H1 (cell line): ENCODE measurements around the gene DPM2. TPM values are rescaled to one million over a fixed set of nuclear protein-coding genes. Genes with fewer than 3 reads are reported as not detected.

ENCODE experiments used
- BRCA1 ChIP-seq: IDR thresholded peaks from 2 replicates; pipeline ENCODE4 v1.6.1; 2012; ENCODE audit warnings: low read depth, low read length, improper control_type of control experiment
- CBX8 ChIP-seq: fragments of 300-800, 300-1000 bp; sonication (generic); IDR thresholded peaks from 2 replicates; pipeline ENCODE4 v1.7.1; 2016; ENCODE audit warnings: low read depth, low read length, borderline replicate concordance
- CHD2 ChIP-seq: IDR thresholded peaks from 2 replicates; pipeline ENCODE4 v1.6.1; 2012; ENCODE audit warnings: low read length, improper control_type of control experiment
- CREB1 ChIP-seq: IDR thresholded peaks from 2 replicates; pipeline ENCODE4 v1.6.1; 2012; ENCODE audit warnings: inconsistent platforms
- CTBP2 ChIP-seq: IDR thresholded peaks from 2 replicates; pipeline ENCODE4 v1.7.0; 2011; ENCODE audit warnings: borderline replicate concordance, mild to moderate bottlenecking, moderate library complexity, mixed read lengths, low read length; ENCODE audit not compliant: insufficient read depth, insufficient read length
- E2F6 ChIP-seq: IDR thresholded peaks from 2 replicates; pipeline ENCODE4 v1.6.1; 2012; ENCODE audit warnings: inconsistent platforms
- EGR1 ChIP-seq: IDR thresholded peaks from 2 replicates; pipeline ENCODE4 v1.6.1; 2011; ENCODE audit warnings: low read depth, low read length, borderline replicate concordance
- JUN ChIP-seq: IDR thresholded peaks from 2 replicates; pipeline ENCODE4 v1.6.1; 2011; ENCODE audit warnings: low read depth, mild to moderate bottlenecking, improper control_type of control experiment, low read length
- JUND ChIP-seq: IDR thresholded peaks from 2 replicates; pipeline ENCODE4 v1.6.1; 2011; ENCODE audit warnings: mild to moderate bottlenecking, improper control_type of control experiment, low read length
- MAFK ChIP-seq: IDR thresholded peaks from 2 replicates; pipeline ENCODE4 v1.6.1; 2012; ENCODE audit warnings: low read depth, mild to moderate bottlenecking, improper control_type of control experiment, low read length
- NRF1 ChIP-seq: IDR thresholded peaks from 2 replicates; pipeline ENCODE4 v1.6.1; 2011; ENCODE audit warnings: mild to moderate bottlenecking, low read depth, low read length, improper control_type of control experiment
- PHF8 ChIP-seq: fragments of 200-600 bp; sonication (generic); conservative IDR thresholded peaks from 2 replicates; pipeline ENCODE4 v1.7.1; 2012; ENCODE audit warnings: low read depth, mild to moderate bottlenecking, inconsistent platforms, low read length, moderate library complexity
- POLR2AphosphoS5 ChIP-seq: IDR thresholded peaks from 2 replicates; pipeline ENCODE4 v1.6.1; 2011; ENCODE audit warnings: low read depth, low read length
- POU5F1 ChIP-seq: IDR thresholded peaks from 2 replicates; pipeline ENCODE4 v1.6.1; 2011; ENCODE audit warnings: low read depth, mild to moderate bottlenecking, low read length, moderate library complexity
- RAD21 ChIP-seq, 2 experiments: IDR thresholded peaks in 1 of 2; conservative IDR thresholded peaks in 1 of 2; 2 replicates each; pipeline ENCODE4 v1.6.1; 2011; ENCODE audit warnings: low read depth in 2 of 2, low read length in 2 of 2, improper control_type of control experiment in 1 of 2, inconsistent platforms in 1 of 2, mild to moderate bottlenecking in 1 of 2, moderate library complexity in 1 of 2
- RBBP5 ChIP-seq: IDR thresholded peaks from 2 replicates; pipeline ENCODE4 v1.7.1; 2012; ENCODE audit warnings: low read depth, mild to moderate bottlenecking, inconsistent platforms, low read length, moderate library complexity, borderline replicate concordance
- RNF2 ChIP-seq: fragments of 200-900, 300-1000 bp; sonication (generic); IDR thresholded peaks from 2 replicates; pipeline ENCODE4 v1.7.1; 2016; ENCODE audit warnings: borderline replicate concordance, low read depth, mild to moderate bottlenecking, antibody characterized with exemption, low read length; ENCODE audit not compliant: poor library complexity, severe bottlenecking; ENCODE audit errors: missing control alignments
- RXRA ChIP-seq: IDR thresholded peaks from 2 replicates; pipeline ENCODE4 v1.6.1; 2011; ENCODE audit warnings: low read depth, mild to moderate bottlenecking, low read length, moderate library complexity; ENCODE audit not compliant: insufficient read depth
- SIX5 ChIP-seq: IDR thresholded peaks from 2 replicates; pipeline ENCODE4 v1.6.1; 2011; ENCODE audit warnings: mild to moderate bottlenecking, low read depth, low read length
- SP2 ChIP-seq: IDR thresholded peaks from 2 replicates; pipeline ENCODE4 v1.6.1; 2012; ENCODE audit warnings: mild to moderate bottlenecking, low read length, inconsistent platforms
- SP4 ChIP-seq: IDR thresholded peaks from 2 replicates; pipeline ENCODE4 v1.6.1; 2012; ENCODE audit warnings: low read length, inconsistent platforms
- SUZ12 ChIP-seq: fragments of 200-600 bp; sonication (generic); IDR thresholded peaks from 2 replicates; pipeline ENCODE4 v1.6.1; 2012; ENCODE audit warnings: mild to moderate bottlenecking, inconsistent platforms, low read length, moderate library complexity, mixed read lengths
- TBP ChIP-seq: IDR thresholded peaks from 2 replicates; pipeline ENCODE4 v1.6.1; 2011; ENCODE audit warnings: low read depth, low read length, improper control_type of control experiment
- TEAD4 ChIP-seq: IDR thresholded peaks from 2 replicates; pipeline ENCODE4 v1.6.1; 2012; ENCODE audit warnings: low read depth, low read length, inconsistent platforms, mixed read lengths
- polyA plus RNA-seq, 7 experiments: library from polyadenylated mRNA; depleted of rRNA in 3 of 7; stranded (reverse) in 5 of 7; unstranded in 2 of 7; fragments of >200 nt in 5 of 7; fragments of 200-250 nt in 2 of 7; gene quantifications; 1 replicate in 5 of 7; 2 replicates in 1 of 7; 4 replicates in 1 of 7; pipeline versions ENCODE4 v1.2.1 to v1.2.3, GENCODE V29; 2011 to 2013; ENCODE audit warnings: missing spikeins in 2 of 7, mixed read lengths in 2 of 7
- total RNA-seq: library from RNA; stranded (reverse); fragmentation: NEBNext Ultra II Directional; extraction: Animal tissue kit (Norgen Biotek cat#: 25700); gene quantifications from 2 replicates; pipeline ENCODE4 v1.2.1, GENCODE V29; 2021

The DPM2 gene
- total and polyA plus RNA-seq, 2 of the 8 experiments (the other 6 are each of a cell fraction or from before 2014, with no cell fraction given): 45.4 to 95.4 TPM

- peak; percentile 60; the same call in 1 of the 2 replicates for TF ChIP-seq POLR2AphosphoS5
- TF ChIP-seq JUND: no peak
- no peak for TF ChIP-seq JUN
- peak; percentile 72 for TF ChIP-seq PHF8
- peak; percentile 57; the same call in 1 of the 2 replicates for TF ChIP-seq TBP
- no peak for TF ChIP-seq CTBP2
- no peak for TF ChIP-seq POU5F1
- peak; percentile 23; the same call in 1 of the 2 replicates for TF ChIP-seq CHD2
- no peak for TF ChIP-seq RXRA
- TF ChIP-seq RNF2: no peak
- no peak for TF ChIP-seq SP4
- TF ChIP-seq RAD21 (IDR thresholded peaks at IDR 0.05 in 1 of 2, conservative IDR thresholded peaks at IDR 0.05 in 1 of 2; ENCODE audit: low read depth in 2 of 2, low read length in 2 of 2): no peak
- TF ChIP-seq NRF1: 0 out of 2 replicates have a peak, but pooled peaks have one; percentile 25
- TF ChIP-seq MAFK: no peak
- TF ChIP-seq SIX5: no peak
- no peak for TF ChIP-seq TEAD4
- TF ChIP-seq CBX8: no peak
- TF ChIP-seq RBBP5: no peak; the same call in 1 of the 2 replicates
- TF ChIP-seq BRCA1: no peak
- no peak; the same call in 1 of the 2 replicates for TF ChIP-seq SP2
- no peak for TF ChIP-seq E2F6
- no peak for TF ChIP-seq CREB1
- no peak for TF ChIP-seq EGR1
- TF ChIP-seq SUZ12: no peak
Measured at GRCh38 chr9:127980706-127981558, 43.3 kb upstream of the DPM2 start, which contains the start of gene EEIG1 (continued).
